Measurements from ENCODE around the gene PXDC1.

PXDC1 gene, protein sequence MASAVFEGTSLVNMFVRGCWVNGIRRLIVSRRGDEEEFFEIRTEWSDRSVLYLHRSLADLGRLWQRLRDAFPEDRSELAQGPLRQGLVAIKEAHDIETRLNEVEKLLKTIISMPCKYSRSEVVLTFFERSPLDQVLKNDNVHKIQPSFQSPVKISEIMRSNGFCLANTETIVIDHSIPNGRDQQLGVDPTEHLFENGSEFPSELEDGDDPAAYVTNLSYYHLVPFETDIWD

DNA sequence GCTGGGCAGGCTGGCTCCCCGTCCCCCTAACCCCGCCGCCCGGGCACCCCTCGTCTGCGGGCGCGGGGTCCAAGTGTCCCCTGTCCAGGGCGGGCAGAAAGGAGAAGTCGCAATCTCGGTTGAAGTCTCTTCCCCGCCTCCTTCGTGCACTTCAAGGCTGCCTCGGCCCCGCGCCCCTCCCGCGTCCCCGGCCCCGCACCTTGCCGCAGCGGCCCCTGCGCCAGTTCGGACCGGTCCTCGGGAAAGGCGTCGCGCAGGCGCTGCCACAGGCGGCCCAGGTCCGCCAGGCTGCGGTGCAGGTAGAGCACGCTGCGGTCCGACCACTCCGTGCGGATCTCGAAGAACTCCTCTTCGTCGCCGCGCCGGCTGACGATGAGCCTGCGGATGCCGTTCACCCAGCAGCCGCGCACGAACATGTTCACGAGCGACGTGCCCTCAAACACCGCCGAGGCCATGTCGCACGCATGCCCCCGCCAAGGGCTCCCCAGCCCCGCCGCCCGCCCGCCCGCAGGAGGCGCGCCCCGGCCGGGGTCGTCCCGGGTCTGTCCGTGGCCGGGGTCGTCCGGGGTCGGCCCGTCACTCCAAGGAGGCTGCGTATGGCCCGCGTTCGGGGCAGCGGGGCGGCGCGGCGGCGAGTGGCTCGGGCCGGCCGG, at the start of gene PXDC1:
Gene PXDC1 (minus strand): TSS at position 637 of the 653 bp plus-strand sequence. CDS start 182 bp downstream, at position 455.
- peak in 2 of 6 experiments; percentile 24 to 38 for DNase-seq

DNA sequence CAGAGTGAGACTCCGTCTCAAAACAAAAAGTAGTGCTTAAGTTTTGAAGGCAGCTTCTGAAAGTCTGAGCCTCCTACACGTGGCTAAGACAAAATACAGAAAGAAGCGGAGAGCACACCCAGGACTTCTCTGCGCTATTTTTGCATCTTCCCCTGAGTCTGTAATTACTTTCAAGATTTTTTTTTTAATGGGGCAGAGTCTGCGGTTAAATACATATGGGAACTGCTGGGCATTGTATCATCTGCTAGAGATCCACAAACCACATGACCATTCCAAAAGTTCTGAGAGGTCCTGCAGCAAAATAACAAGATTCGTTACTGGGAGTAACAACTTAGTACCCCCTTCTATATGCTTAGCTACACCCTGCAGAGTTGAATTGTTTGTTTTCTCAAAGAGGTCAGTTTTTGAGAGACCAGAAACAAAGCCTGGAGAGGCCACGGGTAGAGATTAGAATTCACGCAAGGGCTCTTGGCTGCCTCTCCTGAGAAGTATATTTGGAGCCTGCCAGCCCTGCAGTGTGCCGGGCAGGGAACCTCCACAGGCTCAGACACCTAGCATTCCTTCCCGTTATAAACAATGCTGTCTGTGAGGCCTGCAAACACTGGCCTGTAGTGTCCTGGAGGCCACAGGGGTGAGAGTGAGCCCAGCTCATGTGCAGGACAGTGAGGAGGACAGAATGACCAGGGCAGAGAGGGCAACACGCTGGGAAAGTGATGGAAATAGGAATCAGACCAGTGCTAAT, 49.5 kb upstream of the PXDC1 start:
- DNase-seq = no peak

DNA sequence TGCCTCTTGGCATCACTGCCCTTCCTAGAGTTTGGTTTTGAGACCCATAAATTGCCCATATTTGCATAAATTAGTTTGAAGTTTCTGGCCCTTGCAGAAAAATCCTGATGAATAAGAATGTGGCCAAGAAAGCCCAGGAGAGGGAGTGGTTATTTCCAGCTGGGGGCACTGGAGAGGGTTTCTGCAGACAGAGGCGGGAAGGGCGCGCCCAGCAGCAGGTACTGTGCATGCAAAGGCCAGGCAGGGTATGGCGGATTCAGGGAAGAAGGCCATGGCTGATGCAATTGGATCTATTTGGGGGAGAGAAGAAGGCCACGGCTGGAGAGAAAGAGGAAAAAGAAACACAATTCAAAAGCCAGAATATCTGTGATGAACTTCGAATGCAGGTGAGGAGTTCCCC, 48.2 kb upstream of the PXDC1 start:
- no peak for DNase-seq

DNA sequence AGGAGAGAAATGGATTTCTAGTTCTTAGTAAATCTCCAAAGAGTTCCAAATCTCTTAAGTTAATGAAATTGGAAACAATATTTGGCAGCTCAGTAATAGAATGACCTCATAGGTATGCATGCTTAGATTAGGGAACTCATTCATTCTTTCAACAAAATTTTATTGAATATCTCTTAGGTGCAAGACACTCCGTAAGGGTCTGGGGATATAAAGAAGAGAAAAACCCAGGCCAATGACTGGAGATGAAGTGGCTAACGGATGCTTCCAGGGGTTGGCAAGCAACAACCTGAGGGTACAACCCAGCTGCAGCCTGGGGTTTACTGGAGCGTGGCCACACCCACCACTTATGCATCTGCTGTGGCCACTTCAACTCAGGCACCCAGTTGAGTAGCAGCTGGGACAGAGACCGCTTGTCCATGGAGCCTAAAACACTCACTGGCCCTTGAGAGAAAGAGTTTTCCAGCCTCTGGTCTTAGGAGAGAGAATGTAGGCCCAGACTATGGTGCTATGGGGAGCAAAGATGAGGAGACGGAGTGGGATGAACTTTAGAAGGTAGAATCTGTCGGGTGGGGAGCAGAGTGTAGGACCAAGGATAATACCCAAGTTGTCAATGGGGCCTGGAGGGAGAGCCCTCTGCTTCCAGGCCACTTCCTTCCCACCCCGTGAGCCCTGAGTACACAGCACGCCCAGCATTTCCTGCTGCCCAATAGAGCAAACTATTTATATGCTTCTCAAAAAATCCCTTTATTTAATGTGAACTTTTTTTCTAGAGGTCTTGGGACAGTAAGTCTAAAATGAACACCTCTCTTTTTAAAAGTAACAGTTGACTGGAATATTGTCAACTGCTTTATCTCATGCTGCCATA, 46.8 kb upstream of the PXDC1 start:
- DNase-seq = no peak

DNA sequence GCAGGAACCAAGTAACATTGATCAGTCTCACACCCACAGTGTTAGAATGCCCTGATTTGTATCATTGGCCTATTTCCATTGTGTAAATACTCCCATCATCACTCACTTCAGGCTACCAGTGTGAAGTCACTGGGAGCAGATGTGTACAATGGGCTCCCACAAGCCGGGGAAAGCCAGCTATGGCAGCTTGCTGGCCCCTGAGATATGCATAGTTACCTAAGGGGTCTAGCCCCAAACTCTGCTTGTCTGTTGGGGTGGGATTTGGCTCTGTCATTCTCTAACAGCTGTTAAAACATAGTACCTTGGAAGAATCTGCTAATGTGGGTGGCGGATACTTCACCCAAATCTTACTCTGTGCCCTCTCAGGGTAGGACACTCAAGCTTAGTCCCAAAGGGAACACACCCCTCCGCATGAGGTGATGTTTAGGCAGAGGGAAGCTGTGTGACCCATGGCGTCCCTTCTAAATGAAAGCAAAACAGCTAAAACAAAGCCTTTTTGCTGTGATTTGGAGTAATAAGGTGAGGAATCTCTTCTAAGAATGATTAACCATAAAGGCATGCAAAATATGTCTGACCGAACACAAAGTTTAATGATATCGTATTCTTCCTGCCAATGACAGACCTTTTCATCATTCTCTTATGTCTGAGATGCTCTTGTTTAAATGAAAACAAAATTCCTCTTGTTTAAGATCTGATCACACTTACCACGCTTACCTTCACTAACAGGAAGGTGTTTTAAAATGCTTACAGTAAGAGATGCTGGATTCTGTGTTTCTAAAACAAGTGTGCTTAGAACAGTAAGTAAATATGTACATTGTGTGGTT, 45.9 kb upstream of the PXDC1 start:
- no peak for DNase-seq

DNA sequence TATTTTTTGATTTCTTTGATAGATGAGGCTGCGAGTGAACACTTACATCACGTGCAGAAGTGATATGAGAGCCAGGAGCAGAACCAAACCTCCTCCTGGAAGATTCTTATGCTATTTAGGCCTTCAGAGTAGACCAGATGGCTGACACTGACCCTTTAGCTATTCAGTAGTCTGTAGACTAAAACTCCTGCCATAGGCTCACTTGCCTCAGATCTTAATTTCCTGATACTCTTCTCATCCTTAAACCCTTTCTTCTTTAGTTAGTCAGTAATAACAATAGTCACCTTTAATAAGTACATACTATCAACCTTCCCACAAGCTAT, 45.2 kb upstream of the PXDC1 start:
- DNase-seq = no peak

DNA sequence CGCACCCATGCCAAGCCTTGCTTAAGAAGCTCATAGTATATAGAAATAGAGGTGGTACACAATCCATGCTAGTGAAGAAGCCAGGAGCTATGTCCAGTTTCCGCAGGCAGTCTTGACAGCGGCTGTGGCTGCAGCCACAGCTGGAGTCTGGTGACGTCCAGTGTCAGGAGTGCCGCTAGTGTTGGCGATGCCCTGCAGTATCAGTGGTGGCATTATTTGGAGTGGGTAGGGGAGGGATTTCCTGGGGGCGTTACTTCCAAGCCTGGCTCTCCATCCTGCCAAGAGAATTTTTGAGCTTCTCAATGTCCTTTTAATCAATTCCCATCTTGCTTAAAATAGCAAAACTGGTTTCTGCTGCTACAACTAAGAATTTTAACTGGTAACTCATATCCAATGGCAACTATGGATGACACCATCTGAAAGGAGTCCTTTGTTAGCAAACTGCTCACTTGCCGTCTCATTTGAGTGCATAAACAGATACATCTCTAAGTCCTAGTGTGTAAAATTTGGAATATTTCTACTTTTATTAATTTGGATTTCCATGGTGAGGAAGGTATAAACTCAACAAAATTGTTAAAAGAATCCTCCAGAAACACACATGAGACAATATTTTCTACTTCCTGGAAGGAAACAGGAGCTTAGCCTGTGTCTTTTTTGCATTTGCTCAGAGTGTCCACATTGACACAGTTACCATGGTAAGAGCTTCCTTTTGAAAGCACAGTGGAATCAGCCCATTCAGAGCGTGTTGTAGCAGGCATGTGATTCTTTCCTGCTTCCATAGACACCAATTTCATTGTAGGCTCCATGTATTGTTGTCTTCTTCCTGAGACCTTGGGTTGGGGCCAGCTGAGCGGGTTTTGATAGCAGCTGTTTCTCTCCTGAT, 44.6 kb upstream of the PXDC1 start:
- DNase-seq = no peak

DNA sequence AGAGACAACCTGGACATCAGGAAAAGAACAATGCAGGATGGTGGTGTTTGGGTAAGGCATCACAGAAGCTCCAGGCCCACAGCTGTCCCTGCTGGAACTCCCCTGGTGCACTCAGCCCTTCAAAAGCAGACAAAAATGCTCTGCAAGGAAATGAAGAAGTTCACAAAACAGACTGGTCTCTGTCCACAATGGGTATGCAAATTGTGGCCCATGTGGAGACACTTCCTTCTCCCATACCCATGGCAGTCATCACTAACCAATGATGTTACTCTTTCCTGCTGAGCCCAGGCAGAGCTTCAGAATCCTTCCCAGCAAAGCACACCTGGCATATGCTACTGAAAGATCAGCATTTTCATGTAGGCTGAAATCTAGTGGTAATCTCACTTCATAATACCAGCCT, 42.6 kb upstream of the PXDC1 start:
- DNase-seq = no peak

DNA sequence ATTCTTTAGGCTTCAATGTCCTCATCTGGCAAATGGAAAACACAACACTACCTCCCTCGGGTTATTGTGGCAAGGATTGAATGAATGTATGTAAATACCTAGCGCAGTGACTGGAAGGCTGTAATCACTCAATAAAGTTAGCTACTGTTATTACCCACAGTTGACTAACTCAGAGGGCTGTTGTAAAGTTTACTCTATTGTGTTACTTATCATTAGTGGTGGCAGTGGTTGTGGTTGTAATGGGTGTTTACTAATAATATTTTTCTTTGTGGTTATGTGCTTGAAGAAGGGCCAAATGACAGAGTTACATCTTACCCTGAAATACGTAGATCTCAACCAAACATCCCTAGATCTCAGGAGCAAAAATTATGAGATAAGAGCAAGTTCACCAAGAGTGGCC, 42.0 kb upstream of the PXDC1 start:
- DNase-seq = no peak

DNA sequence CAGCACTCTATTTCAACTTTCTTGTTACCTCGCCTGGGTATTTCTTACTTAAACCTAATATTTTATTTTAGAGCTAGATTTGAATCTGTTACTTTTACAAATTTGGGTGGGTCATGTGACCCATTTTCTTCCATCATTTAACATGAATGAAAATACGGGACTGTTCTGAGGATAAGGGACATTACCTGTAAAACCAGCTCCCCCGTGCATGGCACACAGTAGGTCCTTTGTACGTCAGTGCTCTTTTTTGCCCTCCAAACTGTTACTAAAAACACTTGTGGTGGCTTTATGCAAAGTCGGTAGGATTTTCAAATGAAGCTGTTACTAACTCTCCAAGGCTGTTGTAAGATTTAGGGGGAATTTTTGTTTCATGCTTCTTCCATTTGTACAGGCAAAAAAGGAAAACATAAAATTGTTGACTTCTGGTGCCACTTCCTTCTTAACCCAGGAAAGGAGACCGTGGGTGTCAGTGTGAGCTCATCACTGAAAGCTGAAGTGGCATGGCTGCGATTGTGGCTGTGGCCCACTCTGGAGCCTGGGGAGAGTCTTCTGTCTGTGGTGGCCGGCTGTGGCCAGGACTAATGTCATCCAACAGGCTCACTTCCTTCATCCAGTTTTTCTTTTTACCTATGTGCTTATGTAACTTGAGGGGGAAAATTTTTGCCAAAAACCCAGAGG, 40.2 kb upstream of the PXDC1 start:
- DNase-seq = no peak

DNA sequence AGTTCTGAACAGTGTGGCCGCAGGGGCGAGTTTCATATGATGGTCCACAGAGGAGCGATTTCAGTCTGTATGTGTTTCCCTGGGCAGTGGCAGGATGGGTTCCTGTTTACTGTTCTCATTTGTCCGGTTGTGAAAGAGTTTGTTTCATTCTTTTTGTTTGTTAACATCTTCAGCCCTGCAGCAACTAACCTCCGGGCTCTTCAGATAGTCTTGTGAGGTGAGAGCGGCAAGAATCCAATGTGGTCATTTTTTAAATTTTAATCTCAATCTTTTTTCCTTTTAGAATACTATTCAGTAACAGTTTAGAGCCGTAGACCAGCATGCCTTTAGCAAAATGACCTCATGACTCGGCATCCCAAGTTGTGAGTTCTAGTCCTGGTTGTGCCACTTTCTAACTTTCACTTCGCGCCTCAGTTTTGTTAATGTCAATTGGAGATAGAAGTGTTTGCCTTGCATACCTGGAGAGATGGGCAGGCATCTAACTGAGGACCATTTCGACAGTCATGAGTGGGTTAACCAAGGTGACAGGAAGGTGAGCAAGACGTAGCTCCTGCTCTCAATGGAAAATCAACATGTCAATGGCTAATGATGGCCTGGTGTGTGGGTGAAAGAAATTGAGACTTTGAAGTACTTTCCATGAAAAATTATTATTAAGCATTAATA, 38.5 kb upstream of the PXDC1 start:
- no peak for DNase-seq

DNA sequence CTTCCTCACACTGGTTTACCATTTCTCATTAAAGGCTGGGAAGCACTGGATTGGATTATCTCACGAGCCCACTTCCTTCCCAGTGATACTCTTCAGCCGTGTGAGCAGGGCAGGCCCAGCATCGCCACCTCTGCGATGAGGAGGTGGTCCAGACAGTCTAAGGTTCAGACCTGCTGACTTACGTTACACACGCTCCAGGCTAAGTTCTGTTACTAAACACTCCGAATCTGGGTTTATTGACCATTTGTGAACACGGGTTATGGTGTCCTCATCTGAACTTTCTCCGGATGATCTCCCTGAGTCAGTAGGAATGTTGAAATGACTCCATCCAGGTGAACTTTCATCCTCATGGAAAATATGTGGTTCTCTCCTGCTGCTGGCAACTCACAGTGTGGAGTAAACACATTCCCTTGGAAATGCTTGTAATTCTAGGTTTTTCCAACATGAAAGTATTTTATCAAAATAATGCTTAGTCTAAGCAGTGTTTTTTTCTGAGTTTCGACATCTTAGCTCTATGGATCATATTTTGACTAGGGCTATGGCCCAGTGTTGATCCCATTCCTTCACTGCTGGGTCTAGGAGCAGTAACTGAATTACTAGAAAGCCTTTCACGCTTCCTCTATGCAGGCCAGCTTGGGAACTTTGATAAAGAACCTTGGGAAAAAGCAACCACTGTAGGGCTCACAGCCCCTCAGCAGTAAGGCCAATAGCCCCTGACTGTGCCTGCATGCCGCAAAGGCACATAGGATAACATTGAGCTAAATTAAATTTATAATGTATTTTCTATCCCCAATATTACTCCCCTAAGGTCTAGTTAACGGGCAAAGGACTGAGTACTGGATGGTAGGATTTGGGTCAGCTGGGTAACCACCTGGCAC, 37.7 kb upstream of the PXDC1 start:
- no peak for DNase-seq

DNA sequence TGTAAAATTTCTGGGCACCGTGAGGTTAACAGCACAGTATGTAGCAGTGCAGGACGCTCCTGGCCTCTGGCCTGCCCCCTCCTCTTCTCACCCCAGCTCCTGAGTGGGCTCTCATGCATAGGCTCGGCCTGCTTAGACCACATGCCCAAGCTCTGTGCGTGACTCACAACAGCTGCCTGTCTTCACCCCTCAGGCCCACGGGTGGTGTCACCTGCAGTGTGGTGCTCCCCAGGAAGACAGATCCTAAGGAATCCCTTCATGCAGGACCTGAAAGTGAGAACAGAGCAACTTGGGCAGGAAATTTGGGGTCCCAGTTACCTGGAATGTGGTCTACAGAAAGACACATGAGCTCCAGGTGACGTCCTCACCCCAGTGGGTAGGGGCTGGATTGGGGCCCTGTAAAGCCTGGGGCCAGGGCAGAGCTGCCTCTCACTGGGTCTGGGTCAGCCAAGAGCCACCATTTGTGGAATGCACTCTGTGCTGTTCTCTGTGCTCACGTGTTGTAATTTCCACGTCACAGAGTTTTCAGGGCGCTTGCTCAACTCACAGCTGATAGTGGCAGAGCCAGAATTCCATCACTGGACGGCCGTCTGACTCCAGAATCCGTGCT, 37.0 kb upstream of the PXDC1 start:
- DNase-seq = no peak

DNA sequence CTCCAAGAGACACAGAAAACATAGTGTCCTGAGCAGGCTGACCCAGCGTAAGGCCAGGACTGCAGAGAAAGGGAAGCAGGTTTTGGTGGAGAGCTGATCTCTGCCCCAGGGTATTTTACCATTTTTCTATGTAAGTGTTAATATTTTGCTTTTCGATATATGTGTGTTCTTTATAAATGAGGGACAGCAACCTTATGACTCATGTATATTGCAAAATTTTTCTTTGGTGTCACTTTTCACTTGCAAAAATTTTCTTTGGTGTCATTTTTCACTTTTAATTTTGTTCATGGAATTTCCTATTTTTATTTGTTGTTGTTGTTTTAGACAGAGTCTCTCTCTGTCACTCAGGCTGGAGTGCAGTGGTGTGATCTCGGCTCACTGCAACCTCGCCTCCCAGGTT, 34.6 kb upstream of the PXDC1 start:
- no peak for DNase-seq

DNA sequence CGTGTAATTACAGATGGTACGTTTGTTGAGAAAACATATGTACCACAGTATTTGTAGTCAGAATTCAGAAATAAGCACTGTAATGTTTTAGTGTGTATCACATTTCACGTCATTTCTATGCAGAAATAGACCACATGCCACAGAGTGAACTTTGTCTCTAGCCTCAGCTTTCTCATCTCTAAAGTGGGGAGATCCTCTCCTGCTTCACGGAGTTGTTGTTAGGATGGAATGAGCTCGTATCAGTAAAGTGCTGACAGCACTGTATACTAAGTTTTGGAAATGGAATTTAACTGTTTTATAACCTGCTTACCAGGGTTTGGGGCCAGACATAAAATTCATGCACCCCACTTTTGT, 34.2 kb upstream of the PXDC1 start:
- DNase-seq = no peak

DNA sequence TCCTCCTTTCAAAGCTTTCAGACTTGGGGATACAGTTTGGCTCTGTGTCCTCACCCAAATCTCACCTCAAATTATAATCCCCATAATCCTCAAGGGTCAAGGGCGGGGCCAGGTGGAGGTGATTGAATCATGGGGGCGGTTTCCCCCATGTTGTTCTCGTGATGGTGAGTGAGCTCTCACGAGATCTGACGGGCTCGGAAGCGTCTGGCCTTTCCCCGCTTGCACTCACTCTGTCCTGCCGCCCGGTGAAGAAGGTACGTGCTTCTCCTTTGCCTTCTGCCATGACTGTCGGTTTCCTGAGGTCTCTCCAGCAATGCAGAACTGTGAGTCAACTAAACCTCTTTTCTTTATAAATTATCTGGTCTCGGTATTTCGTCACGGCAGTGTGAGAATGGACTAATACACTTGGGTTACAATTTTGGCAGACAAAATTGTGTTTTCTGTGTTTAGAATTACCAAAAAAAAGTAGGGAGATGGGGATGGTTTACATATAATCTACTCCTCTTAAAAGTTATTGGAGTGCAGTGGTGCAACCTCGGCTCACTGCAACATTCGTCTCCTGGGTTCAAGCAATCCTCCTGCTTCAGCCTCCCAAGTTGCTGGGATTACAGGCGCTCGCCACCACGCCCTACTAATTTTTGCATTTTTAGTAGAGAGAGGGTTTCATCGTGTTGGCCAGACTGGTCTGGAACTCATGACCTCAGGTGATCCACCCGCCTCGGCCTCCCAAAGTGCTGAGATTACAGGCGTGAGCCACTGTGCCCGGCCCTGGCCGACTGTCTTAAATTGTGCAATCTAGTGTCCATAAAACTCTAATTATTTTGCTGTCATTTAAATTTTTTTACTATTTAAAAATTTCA, 33.6 kb upstream of the PXDC1 start:
- no peak for DNase-seq

DNA sequence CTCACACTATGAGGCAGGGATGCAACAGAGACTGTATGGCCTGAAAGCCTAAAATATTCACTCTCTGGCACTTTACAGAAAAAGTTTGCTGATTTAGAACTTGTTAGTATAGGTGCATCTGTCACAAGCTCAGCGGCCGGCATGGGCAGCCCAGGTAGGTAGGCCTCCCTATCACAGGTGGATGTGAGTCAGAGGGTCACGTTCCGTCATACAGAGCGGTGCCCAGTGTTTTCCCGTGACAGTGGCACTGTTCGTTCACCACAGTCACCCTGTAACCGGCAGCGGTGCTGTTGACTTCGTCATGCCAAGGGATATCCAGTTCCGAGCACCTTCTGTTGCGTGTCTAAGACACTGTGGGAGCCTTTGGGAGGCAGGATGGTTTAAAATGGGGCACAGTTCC, 32.9 kb upstream of the PXDC1 start:
- no peak for DNase-seq

Measured in stimulated activated naive CD4-positive, alpha-beta T cell (primary cell).